GM12878 (cell line): ENCODE measurements around the gene CETP. TPM values are rescaled to one million over a fixed set of nuclear protein-coding genes. Genes with fewer than 3 reads are reported as not detected.

Experiments
- ATAC-seq: fragments of 200-7000 bp; cut with Tn5 transposase; 3 replicates; pipeline ENCODE4 v1.9.1; 2020; ENCODE audit warnings: mild to moderate bottlenecking, moderate library complexity
- BruUV-seq: library from RNA; stranded (reverse); fragments of 400-500 nt; replicated peaks from 2 replicates; lab custom pipeline; 2021; lab: Mats Ljungman, UMichigan
- CTCF ChIA-PET: fragments of 300-600 bp; sonication (Branson Sonifier 250); formaldehyde crosslinking; extraction: SDS; loops from one replicate; lab custom pipeline; 2021; ENCODE audit warnings: inconsistent platforms; lab: Yijun Ruan, JAX
- POLR2A ChIA-PET: fragments of 350-600 bp; formaldehyde crosslinking; extraction: SDS; loops from one replicate; lab custom pipeline; 2021; ENCODE audit warnings: inconsistent platforms; lab: Charles Lee
- RAD21 ChIA-PET: fragments of 300-600 bp; sonication (Branson Sonifier 250); formaldehyde crosslinking; loops from one replicate; lab custom pipeline; 2023; ENCODE audit warnings: antibody characterized with exemption; ENCODE audit not compliant: unreplicated experiment; lab: Charles Lee
- SMC1A ChIA-PET: fragments of 300-600 bp; sonication (Branson Sonifier 250); formaldehyde crosslinking; loops from one replicate; lab custom pipeline; 2023; ENCODE audit not compliant: unreplicated experiment, uncharacterized antibody; lab: Charles Lee
- DNase-seq: peaks from one replicate; pipeline ENCODE4 v3.0.0-alpha.2; 2011; ENCODE audit warnings: low read depth, low spot score
- FAIRE-seq: peaks from 3 replicates; lab custom pipeline; 2011; peaks lifted over from hg19 to GRCh38; lab: Jason Lieb, UNC
- H2AFZ ChIP-seq: 2 replicates; pipeline ENCODE4 v1.6.0; 2011; ENCODE audit warnings: low read depth, low read length, control low read depth; ENCODE audit not compliant: control insufficient read depth
- H3K27ac ChIP-seq: 2 replicates; pipeline ENCODE4 v1.5.1; 2011; ENCODE audit warnings: control low read depth; ENCODE audit not compliant: control insufficient read depth, insufficient read depth
- H3K27me3 ChIP-seq, 2 experiments: replicated peaks in 1 of 2; 2 replicates each; pipeline versions ENCODE4 v1.6.0 to v1.6.1; 2011; ENCODE audit warnings: low read length in 1 of 2; ENCODE audit not compliant: control insufficient read depth in 2 of 2, insufficient read depth in 2 of 2
- H3K36me3 ChIP-seq, 2 experiments: 2 replicates each; pipeline ENCODE4 v1.5.1; 2011; ENCODE audit warnings: low read length in 1 of 2; ENCODE audit not compliant: control insufficient read depth in 2 of 2, insufficient read depth in 2 of 2
- H3K4me1 ChIP-seq: 2 replicates; pipeline ENCODE4 v1.6.1; 2011; ENCODE audit warnings: mild to moderate bottlenecking, low read length, moderate library complexity, mixed read lengths; ENCODE audit not compliant: control insufficient read depth, insufficient read depth
- H3K4me2 ChIP-seq: 2 replicates; pipeline ENCODE4 v1.6.0; 2011; ENCODE audit warnings: control low read depth; ENCODE audit not compliant: control insufficient read depth, insufficient read depth
- H3K4me3 ChIP-seq: fragments of 200-600 bp; sonication (generic); 2 replicates; pipeline ENCODE4 v1.5.1; 2016
- H3K79me2 ChIP-seq: 2 replicates; pipeline ENCODE4 v1.6.0; 2011; ENCODE audit warnings: low read length; ENCODE audit not compliant: control insufficient read depth, insufficient read depth
- H3K9ac ChIP-seq: 2 replicates; pipeline ENCODE4 v1.8.0; 2011; ENCODE audit warnings: low read length, control low read depth, mixed read lengths; ENCODE audit not compliant: control insufficient read depth, insufficient read depth
- H3K9me3 ChIP-seq: replicated peaks from 3 replicates; pipeline ENCODE4 v1.5.1; 2011; ENCODE audit warnings: mild to moderate bottlenecking, low read length; ENCODE audit not compliant: control insufficient read depth, insufficient read depth
- H4K20me1 ChIP-seq: 2 replicates; pipeline ENCODE4 v1.6.0; 2011; ENCODE audit not compliant: control insufficient read depth, insufficient read depth
- BACH1 ChIP-seq: fragments of 450-650 bp; IDR thresholded peaks from 2 replicates; pipeline ENCODE4 v1.6.1; 2017; ENCODE audit warnings: mild to moderate bottlenecking, borderline replicate concordance
- CEBPB ChIP-seq, 2 experiments: fragments of 150-350 bp in 1 of 2; IDR thresholded peaks; 2 replicates each; pipeline ENCODE4 v1.6.1; 2012 to 2014; ENCODE audit warnings: low read depth in 2 of 2, low read length in 2 of 2, borderline replicate concordance in 1 of 2, inconsistent platforms in 1 of 2
- CHD2 ChIP-seq: IDR thresholded peaks from 2 replicates; pipeline ENCODE4 v1.6.1; 2011; ENCODE audit warnings: low read depth, low read length, improper control_type of control experiment, borderline replicate concordance
- ETV6 ChIP-seq, 2 experiments: fragments of 450-650 bp in 1 of 2; IDR thresholded peaks in 1 of 2; conservative IDR thresholded peaks in 1 of 2; 2 replicates each; pipeline ENCODE4 v1.6.1; 2014; ENCODE audit warnings: antibody characterized with exemption in 1 of 2, borderline replicate concordance in 1 of 2, low read depth in 1 of 2, mild to moderate bottlenecking in 1 of 2, moderate library complexity in 1 of 2
- IKZF2 ChIP-seq, 2 experiments: fragments of 450-650 bp; IDR thresholded peaks; 2 replicates each; pipeline ENCODE4 v1.6.1; 2017; ENCODE audit warnings: mild to moderate bottlenecking in 2 of 2, moderate library complexity in 2 of 2
- MTA3 ChIP-seq: IDR thresholded peaks from 2 replicates; pipeline ENCODE4 v1.6.1; 2012; ENCODE audit warnings: low read length, inconsistent platforms, borderline replicate concordance
- MYB ChIP-seq: fragments of 150-350 bp; IDR thresholded peaks from 2 replicates; pipeline ENCODE4 v1.6.1; 2014; ENCODE audit warnings: mild to moderate bottlenecking, low read depth, low read length, borderline replicate concordance
- PAX8 ChIP-seq: fragments of 450-650 bp; IDR thresholded peaks from 2 replicates; pipeline ENCODE4 v1.6.1; 2017; ENCODE audit warnings: mild to moderate bottlenecking, moderate library complexity
- POLR2AphosphoS2 ChIP-seq: IDR thresholded peaks from 2 replicates; pipeline ENCODE4 v1.6.1; 2011; ENCODE audit warnings: low read depth, mild to moderate bottlenecking, low read length, improper control_type of control experiment, moderate library complexity
- SMAD1 ChIP-seq: fragments of 450-650 bp; IDR thresholded peaks from 2 replicates; pipeline ENCODE4 v1.6.1; 2018; ENCODE audit warnings: mild to moderate bottlenecking, low read depth; ENCODE audit not compliant: partially characterized antibody
- SP1 ChIP-seq: IDR thresholded peaks from one replicate; pipeline ENCODE4 v1.6.1; 2011; ENCODE audit warnings: low read depth, low read length
- TCF12 ChIP-seq: IDR thresholded peaks from 2 replicates; pipeline ENCODE4 v1.6.1; 2011; ENCODE audit warnings: low read depth, mild to moderate bottlenecking, low read length
- ZZZ3 ChIP-seq: IDR thresholded peaks from 2 replicates; pipeline ENCODE4 v1.6.1; 2011; ENCODE audit warnings: low read depth; ENCODE audit not compliant: control insufficient read depth, insufficient read length
- WGBS: methylation state at CpG from one replicate; pipeline ENCODE4 v1.1.6; 2016; ENCODE audit warnings: low lambda C conversion rate; ENCODE audit not compliant: insufficient replicate concordance, insufficient coverage; ENCODE audit errors: missing lambda C conversion rate; 5-methylcytosine and 5-hydroxymethylcytosine counted together
- in situ Hi-C: fragments of 300-500 bp; cut with MboI; formaldehyde crosslinking; loops from 9 replicates; pipeline ENCODE4 v1.14.3; 2018; ENCODE audit warnings: mixed read lengths
- intact Hi-C: fragments of 100-400 bp; cut with micrococcal nuclease; formaldehyde crosslinking; loops from one replicate; pipeline ENCODE4 v1.14.2; 2022; ENCODE audit not compliant: unreplicated experiment
- polyA plus RNA-seq, 11 experiments: library from polyadenylated mRNA; depleted of rRNA in 4 of 11; unstranded in 6 of 11; stranded (reverse) in 5 of 11; fragments of >200 nt; fragmentation: Nextera tagmentation in 4 of 11; fragmentation: Illumina TruSeq in 1 of 11; extraction: Ambion mirVana in 4 of 11; extraction: Trizol in 1 of 11; gene quantifications; 1 replicate in 1 of 11; 2 replicates in 10 of 11; pipeline versions ENCODE4 v1.2.1 to v1.2.3, GENCODE V29; 2011 to 2016; ENCODE audit warnings: inconsistent platforms in 2 of 11, missing spikeins in 2 of 11, low read depth in 1 of 11
- total RNA-seq, 4 experiments: library from RNA; depleted of rRNA in 3 of 4; stranded (reverse); fragments of >200 nt in 3 of 4; fragmentation: Illumina TruSeq in 1 of 4; extraction: Trizol in 1 of 4; gene quantifications; 2 replicates each; pipeline versions ENCODE4 v1.2.1 to v1.2.3, GENCODE V29; 2013 to 2021
- TF ChIP-seq, protein P1 (sequence below): IDR thresholded peaks from 2 replicates; pipeline ENCODE4 v1.6.1; 2012; ENCODE audit warnings: improper control_type of control experiment, low read depth, low read length; ENCODE audit not compliant: insufficient replicate concordance
- TF ChIP-seq, protein P2 (sequence below): IDR thresholded peaks from 2 replicates; pipeline ENCODE4 v1.6.1; 2011; ENCODE audit warnings: borderline replicate concordance, low read depth, mild to moderate bottlenecking, moderate library complexity, mixed read lengths, low read length; ENCODE audit not compliant: insufficient read depth; ENCODE audit errors: extremely low read length
- TF ChIP-seq, protein P3 (sequence below): IDR thresholded peaks from 2 replicates; pipeline ENCODE4 v1.6.1; 2012; ENCODE audit warnings: low read depth, low read length, improper control_type of control experiment

Gene CETP
- total and polyA plus RNA-seq, 10 of the 15 experiments (the other 5 are each of a cell fraction or from before 2014, with no cell fraction given), result 1.2 to 6.4 (median 2.1) TPM

- H3K79me2 ChIP-seq, result peaks cover 54% of the 10 kb centered on the region
- TF ChIP-seq MYB, result no peak
- TF ChIP-seq SMAD1, result no peak
- TF ChIP-seq TCF12, result no peak
- TF ChIP-seq ZZZ3, result no peak
- no peak for TF ChIP-seq SP1
- TF ChIP-seq, protein P1, sequence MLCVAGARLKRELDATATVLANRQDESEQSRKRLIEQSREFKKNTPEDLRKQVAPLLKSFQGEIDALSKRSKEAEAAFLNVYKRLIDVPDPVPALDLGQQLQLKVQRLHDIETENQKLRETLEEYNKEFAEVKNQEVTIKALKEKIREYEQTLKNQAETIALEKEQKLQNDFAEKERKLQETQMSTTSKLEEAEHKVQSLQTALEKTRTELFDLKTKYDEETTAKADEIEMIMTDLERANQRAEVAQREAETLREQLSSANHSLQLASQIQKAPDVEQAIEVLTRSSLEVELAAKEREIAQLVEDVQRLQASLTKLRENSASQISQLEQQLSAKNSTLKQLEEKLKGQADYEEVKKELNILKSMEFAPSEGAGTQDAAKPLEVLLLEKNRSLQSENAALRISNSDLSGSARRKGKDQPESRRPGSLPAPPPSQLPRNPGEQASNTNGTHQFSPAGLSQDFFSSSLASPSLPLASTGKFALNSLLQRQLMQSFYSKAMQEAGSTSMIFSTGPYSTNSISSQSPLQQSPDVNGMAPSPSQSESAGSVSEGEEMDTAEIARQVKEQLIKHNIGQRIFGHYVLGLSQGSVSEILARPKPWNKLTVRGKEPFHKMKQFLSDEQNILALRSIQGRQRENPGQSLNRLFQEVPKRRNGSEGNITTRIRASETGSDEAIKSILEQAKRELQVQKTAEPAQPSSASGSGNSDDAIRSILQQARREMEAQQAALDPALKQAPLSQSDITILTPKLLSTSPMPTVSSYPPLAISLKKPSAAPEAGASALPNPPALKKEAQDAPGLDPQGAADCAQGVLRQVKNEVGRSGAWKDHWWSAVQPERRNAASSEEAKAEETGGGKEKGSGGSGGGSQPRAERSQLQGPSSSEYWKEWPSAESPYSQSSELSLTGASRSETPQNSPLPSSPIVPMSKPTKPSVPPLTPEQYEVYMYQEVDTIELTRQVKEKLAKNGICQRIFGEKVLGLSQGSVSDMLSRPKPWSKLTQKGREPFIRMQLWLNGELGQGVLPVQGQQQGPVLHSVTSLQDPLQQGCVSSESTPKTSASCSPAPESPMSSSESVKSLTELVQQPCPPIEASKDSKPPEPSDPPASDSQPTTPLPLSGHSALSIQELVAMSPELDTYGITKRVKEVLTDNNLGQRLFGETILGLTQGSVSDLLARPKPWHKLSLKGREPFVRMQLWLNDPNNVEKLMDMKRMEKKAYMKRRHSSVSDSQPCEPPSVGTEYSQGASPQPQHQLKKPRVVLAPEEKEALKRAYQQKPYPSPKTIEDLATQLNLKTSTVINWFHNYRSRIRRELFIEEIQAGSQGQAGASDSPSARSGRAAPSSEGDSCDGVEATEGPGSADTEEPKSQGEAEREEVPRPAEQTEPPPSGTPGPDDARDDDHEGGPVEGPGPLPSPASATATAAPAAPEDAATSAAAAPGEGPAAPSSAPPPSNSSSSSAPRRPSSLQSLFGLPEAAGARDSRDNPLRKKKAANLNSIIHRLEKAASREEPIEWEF, result no peak
- TF ChIP-seq, protein P2, sequence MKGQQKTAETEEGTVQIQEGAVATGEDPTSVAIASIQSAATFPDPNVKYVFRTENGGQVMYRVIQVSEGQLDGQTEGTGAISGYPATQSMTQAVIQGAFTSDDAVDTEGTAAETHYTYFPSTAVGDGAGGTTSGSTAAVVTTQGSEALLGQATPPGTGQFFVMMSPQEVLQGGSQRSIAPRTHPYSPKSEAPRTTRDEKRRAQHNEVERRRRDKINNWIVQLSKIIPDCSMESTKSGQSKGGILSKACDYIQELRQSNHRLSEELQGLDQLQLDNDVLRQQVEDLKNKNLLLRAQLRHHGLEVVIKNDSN, result no peak
- TF ChIP-seq ETV6 (conservative IDR thresholded peaks at IDR 0.05 in 1 of 2, IDR thresholded peaks at IDR 0.05 in 1 of 2; ENCODE audit: borderline replicate concordance in 1 of 2, low read depth in 1 of 2), result no peak
- peak; percentile 30; the same call in 1 of the 2 replicates for TF ChIP-seq BACH1
- no peak for TF ChIP-seq IKZF2 (IDR thresholded peaks at IDR 0.05)
- TF ChIP-seq PAX8, result no peak
- TF ChIP-seq POLR2AphosphoS2, result peak; percentile 73; the same call in 1 of the 2 replicates
- TF ChIP-seq, protein P3, sequence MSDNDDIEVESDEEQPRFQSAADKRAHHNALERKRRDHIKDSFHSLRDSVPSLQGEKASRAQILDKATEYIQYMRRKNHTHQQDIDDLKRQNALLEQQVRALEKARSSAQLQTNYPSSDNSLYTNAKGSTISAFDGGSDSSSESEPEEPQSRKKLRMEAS, result no peak
- TF ChIP-seq CHD2, result peak; percentile 23; the same call in 1 of the 2 replicates
- no peak for TF ChIP-seq CEBPB (IDR thresholded peaks at IDR 0.05; ENCODE audit: borderline replicate concordance in 1 of 2, low read depth in 2 of 2, low read length in 2 of 2)
- no peak for TF ChIP-seq MTA3
Observed at GRCh38 chr16:56936950-56937349, 24.8 kb upstream of the CETP start.

More at GRCh38 chr16:56936950-56937349, 24.8 kb upstream of the CETP start:
- Histone ChIP-seq H3K4me1 (peaks cover 41% of the 10 kb centered on the region), H3K4me2 (peak overlapping the region; percentile 38), H2AFZ (no peak overlapping the region), H3K27me3 (no peaks in the 10 kb centered on the region), H3K36me3 (peaks cover 8 to 33% of the 10 kb centered on the region in 2 experiments), H3K4me3 (0 out of 2 replicates have a peak overlapping the region, but pooled peaks have one; percentile 26), H3K9me3 (no peaks in the 10 kb centered on the region), H3K9ac (no peak overlapping the region), H3K27ac (no peak overlapping the region), H4K20me1 (no peaks in the 10 kb centered on the region)
- ATAC-seq, result no peak
- DNase-seq, result no peak
- BruUV-seq, result no TSS peak
- ChIA-PET POLR2A (interaction anchor here (0.6 to 21.1 kb wide), 11 partner anchors 9 to 69 kb away, joined by 3 to 306 read pairs (median 6); no protein-coding TSS in a partner anchor), SMC1A (interaction anchor here (0.7 to 4.6 kb wide), 30 partner anchors 8 to 202 kb away, joined by 3 to 18 read pairs (median 4); partner anchors contain the start of gene SLC12A3), RAD21 (interaction anchor here (0.9 to 2.1 kb wide), 13 partner anchors 8 to 86 kb away, joined by 3 to 11 read pairs (median 5); no protein-coding TSS in a partner anchor), CTCF (interaction anchor here (0.7 to 2.1 kb wide), 8 partner anchors 9 to 109 kb away, joined by 3 to 15 read pairs (median 4); partner anchors contain the start of genes NLRC5 and SLC12A3)
- no peak for FAIRE-seq
- intact Hi-C loops, result no loop called here
- WGBS, result 67% methylated on average over 5 of the region's 5 CpGs
- in situ Hi-C loops, result no loop called here
